ENCODE results near the gene TARS3. TPM values are rescaled to one million over a fixed set of nuclear protein-coding genes. Genes with fewer than 3 reads are reported as not detected.
A peak's percentile ranks its signal among the peaks of the same experiment; 100 is the strongest.

Gene TARS3
- total and polyA plus RNA-seq, 2 donors (not counting 3 experiments of a cell fraction or from before 2014, with no cell fraction given): 0.91 to 8.2 TPM

- ChIA-PET CTCF (interaction anchor here (0.6 to 5.1 kb wide), 31 partner anchors 8 to 724 kb away, joined by 3 to 82 read pairs (median 4); partner anchors contain the start of genes SNRPA1, TARS3 and TM2D3), POLR2A (interaction anchor here (0.9 kb wide), 1 partner anchor 10 kb away, joined by 3 read pairs; the partner anchor contains the start of gene TM2D3)
- no peaks in the 10 kb centered on the region for H3K9me1 ChIP-seq (replicated peaks; ENCODE audit: control insufficient read depth, extremely low read depth, insufficient read depth, low read length)
- H3K79me2 ChIP-seq (ENCODE audit: control insufficient read depth, insufficient read depth, low read length): peaks cover 2% of the 10 kb centered on the region
- no peak for TF ChIP-seq POLR2A (IDR thresholded peaks at IDR 0.05; ENCODE audit: low read depth, low read length)
- no peak for TF ChIP-seq FOS (IDR thresholded peaks at IDR 0.05; ENCODE audit: borderline replicate concordance, insufficient read depth, low read length)
- TF ChIP-seq JUN (IDR thresholded peaks at IDR 0.05; ENCODE audit: borderline replicate concordance, insufficient read depth, insufficient read length, low read depth): no peak
- TF ChIP-seq POLR2AphosphoS5 (IDR thresholded peaks at IDR 0.05; ENCODE audit: insufficient read depth, low read depth, low read length): no peak
- no peak for TF ChIP-seq MYC (IDR thresholded peaks at IDR 0.05; ENCODE audit: low read depth, low read length)
- no peak for TF ChIP-seq EZH2 (IDR thresholded peaks at IDR 0.05; ENCODE audit: borderline replicate concordance, low read depth, low read length, severe bottlenecking)
- TF ChIP-seq MAX (IDR thresholded peaks at IDR 0.05; ENCODE audit: insufficient read depth, insufficient read length): no peak
- no peak for TF ChIP-seq CTCF (IDR thresholded peaks at IDR 0.05; ENCODE audit: extremely low read depth in 1 of 2, insufficient read depth in 1 of 2, low read depth in 1 of 2, low read length in 2 of 2)
- TF ChIP-seq GATA2 (IDR thresholded peaks at IDR 0.05; ENCODE audit: insufficient read depth, insufficient read length, low read depth, low read length): no peak
- peaks cover 9 to 15% of the 10 kb centered on the region in 2 experiments for H3K36me3 ChIP-seq (ENCODE audit: control insufficient read depth in 2 of 2, extremely low read depth in 1 of 2, insufficient read depth in 2 of 2, low read length in 2 of 2)
- FAIRE-seq: peak; percentile 85
- no peaks in the 10 kb centered on the region for H4K20me1 ChIP-seq (replicated peaks; ENCODE audit: control insufficient read depth, extremely low read depth, insufficient read depth, low read length)
- intact Hi-C loops (cut with micrococcal nuclease): loop anchor here (1.0 to 2.0 kb wide), 11 partner anchors 9 to 1039 kb away; partner anchors contain the start of genes ASB7, LINS1, SELENOS and TARS3
- no peaks in the 10 kb centered on the region for H3K9me3 ChIP-seq (replicated peaks; ENCODE audit: control insufficient read depth, insufficient read depth, low read length)
- H3K4me1 ChIP-seq (ENCODE audit: control insufficient read depth, extremely low read depth, insufficient read depth, low read length): peaks cover 23% of the 10 kb centered on the region
- no TSS peak for BruUV-seq (replicated peaks)
- H3K4me3 ChIP-seq (replicated peaks in 1 of 3; ENCODE audit: insufficient read depth in 1 of 3, low read depth in 1 of 3, low read length in 3 of 3): no peak overlapping the region
- peak overlapping the region; percentile 43 for H3K9ac ChIP-seq (replicated peaks; ENCODE audit: extremely low read depth, insufficient read depth, low read length)
- peak overlapping the region; percentile 93 for H3K27ac ChIP-seq (ENCODE audit: insufficient read depth, low read depth, low read length)
- H3K27me3 ChIP-seq (ENCODE audit: control insufficient read depth in 2 of 2, insufficient read depth in 2 of 2, low read length in 2 of 2): no peaks in the 10 kb centered on the region
- dilution Hi-C loops (cut with MboI; ENCODE audit: extremely low pct_ligation_motif_present, low sequenced_read_pairs): no loop called here
- H2AFZ ChIP-seq (ENCODE audit: low read depth, low read length): no peak overlapping the region
- peak overlapping the region; percentile 37 for H3K4me2 ChIP-seq (ENCODE audit: insufficient read depth, low read length)
- DNase-seq (ENCODE audit: low read depth, low spot score): peak; percentile 83
Measured at GRCh38 chr15:101641894-101642293, 82.4 kb downstream of the TARS3 start.
